GM18517 (cell line): Measurements from ENCODE around the gene TSPAN15.

ENCODE experiments used
- ATAC-seq: cut with Tn5 transposase; IDR thresholded peaks from one replicate; pipeline ENCODE4 v1.9.1; 2021; ENCODE audit warnings: mild to moderate bottlenecking, moderate library complexity; ENCODE audit not compliant: unreplicated experiment

The TSPAN15 gene

DNA sequence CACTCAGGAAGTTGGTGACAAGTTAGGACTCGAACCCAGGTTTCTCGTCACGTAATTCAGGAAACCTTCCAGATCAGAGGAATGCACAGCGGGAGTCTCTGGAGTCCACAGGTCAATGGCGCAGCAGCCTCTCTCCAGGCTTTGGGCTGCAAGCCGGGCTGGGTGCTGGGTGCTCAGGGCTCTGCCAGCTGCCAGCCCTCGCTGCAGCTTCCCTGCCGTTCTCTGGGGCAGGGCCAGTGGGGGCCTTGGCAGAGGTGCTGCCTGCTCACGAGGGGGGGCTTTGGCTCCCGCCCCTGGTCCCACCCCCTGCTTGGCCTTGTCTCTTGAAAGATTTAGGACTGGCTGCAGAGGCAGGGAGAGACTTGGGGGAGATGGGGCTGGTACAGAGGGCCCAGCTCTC, 34.6 kb upstream of the TSPAN15 start, which contains the start of gene TACR2:
Gene TACR2, minus strand, starts transcription at position 224 of the 400 bp plus-strand sequence. CDS start 595 bp downstream, outside the sequence.
- no peak for ATAC-seq

DNA sequence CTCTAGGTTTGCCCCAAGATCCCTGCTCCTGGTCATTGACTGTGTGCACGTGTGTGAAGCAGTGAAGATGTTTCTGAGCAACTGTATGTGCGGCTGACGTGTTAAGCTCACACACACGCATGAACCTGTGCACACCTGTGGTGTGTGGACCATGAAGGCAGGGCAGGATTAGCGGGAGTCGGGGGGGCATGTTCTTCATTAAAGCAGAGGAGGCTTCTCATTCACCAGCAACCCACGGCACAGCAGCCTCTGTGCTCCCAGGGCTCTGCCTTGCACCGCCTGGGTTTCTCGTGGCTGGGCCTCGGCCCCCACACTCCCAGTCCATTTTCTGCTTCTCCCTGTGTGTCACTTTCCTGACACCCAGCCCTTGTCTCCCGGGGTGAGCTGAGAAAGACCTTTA, 33.7 kb upstream of the TSPAN15 start:
- no peak for ATAC-seq

DNA sequence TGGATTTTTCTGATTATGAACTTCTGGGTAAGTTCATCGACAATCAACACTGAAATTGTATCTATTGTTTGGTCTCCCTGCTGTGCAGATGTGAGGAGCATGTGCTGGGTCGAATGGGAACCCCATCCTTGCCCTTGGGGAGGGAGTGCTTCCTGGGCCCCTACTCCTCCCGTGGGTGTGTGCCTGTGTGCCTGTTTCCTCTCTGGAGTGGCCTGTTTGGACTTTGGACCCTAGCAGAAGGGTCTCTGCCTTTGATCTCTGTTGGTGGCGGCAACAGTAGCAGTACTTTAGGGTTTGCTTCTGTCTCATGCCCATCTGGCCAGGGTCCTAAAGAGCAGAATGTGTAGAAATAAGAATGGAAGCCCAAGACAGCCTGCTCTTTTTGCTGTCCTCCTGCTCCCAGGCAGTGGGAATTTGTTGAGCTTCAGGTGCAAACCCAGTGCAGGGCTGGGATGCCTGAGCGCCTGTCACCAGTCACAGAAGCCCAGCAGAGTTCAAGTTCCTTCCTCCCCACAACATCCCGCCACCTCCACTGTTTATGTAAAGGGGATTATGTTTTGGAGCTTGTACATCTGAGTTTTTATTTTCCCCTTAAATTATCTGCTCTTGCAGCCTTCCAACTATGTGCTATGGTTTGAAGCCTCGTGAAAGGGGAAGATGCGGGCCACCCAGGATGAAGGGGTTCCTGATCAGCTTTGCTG, 33.1 kb upstream of the TSPAN15 start:
- ATAC-seq = no peak

DNA sequence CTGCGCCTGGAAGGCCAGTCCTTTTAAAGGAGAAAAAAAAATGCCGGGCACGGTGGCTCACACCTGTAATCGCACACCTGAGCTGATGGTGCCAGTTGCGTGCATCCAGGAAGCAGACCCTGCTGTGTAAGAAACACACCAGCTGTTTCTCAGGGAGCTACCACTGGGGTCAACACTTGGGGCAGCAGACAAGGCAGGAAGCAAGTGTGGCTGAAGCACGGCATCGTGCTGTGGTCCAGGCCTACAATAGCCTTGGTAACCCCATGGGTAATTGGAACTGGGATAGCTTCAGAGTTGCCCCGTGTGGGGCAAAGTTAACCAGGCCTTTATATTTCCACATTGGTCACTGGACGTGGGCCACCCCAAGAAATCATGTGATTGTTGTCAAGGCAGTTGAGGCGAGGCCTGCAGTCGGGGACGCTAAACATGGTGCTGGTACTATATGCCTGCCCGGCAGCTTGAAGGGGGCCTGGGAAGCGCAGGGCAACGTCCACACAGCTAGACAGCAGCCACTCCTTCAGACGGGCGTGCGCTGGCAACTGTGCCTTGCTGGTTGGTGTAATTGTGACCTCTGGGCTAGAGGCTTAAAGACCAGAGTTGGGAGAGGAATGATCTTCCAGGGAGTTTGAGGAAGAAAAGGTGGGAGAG, 32.0 kb upstream of the TSPAN15 start:
- ATAC-seq = no peak

DNA sequence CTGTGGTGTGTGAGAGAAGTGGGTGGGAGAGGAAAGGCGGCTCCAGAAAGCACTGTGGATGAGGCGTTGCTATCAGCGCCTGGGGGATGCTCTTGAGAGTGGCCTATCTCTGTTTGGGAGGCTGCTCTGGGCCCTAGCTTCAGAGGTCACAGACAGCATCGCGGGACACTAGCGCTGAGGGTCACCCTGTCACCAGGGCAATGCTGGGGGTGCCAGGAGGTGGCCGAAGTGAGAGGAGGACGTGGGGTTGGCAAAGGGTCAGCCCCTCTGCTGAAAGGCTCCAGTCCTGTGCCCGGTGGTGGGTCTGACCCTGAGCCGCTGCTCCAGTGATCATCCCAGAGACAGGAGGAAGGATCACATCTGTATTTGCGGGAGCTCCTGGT, 31.5 kb upstream of the TSPAN15 start:
- no peak for ATAC-seq

DNA sequence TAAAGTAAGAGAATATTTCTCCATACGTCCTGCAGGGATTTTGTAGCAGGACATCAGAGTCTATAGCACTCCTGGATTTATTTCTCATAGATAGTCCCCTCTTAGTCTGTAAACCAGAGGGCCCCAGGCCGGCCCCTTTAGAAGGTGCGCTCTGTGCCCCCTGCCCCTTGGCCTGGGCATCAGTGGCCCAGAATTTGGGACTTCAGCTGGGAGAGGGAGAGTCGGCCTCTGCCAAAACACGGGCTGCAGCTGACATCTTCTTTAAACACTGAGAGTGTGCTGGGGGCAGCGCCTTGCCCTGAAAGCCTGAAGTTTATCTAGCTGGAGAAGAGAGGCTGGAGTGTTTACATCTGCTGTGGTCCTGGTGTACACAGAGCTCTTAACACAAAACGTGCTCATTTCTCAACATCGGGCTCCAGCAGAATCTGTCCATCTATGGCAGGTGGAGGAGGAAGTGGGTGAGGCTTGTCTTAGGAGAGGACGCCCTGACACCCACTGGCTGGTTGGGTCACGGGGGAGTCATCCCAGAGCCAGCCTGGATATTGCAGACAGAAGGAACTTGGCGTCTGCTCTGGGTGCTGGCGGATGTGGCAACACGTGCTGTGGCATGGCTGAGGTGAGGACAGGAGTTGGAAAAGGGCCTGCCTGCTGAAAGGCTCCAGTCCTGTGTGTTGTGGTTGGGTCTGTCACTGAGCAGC, 29.5 kb upstream of the TSPAN15 start:
- no peak for ATAC-seq

DNA sequence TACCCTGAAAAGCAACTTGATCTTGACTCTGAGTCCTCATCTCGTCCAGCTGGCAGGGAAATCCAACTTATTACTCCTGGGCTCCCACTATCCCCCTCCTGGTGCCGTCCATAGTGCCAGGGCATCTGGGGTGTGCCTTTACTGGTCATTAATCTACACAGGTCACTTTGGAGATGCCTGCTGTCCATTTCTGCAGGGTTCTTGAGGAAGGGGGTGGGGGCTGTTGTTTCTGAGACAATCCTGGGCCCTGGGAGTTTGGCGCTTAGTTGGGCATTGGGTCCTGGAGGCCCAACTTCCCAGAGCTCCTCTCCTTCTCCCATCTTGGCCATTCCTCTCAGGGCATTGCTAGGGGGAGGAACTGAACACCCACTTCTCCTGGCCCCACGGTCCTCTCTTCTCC, 28.6 kb upstream of the TSPAN15 start:
- no peak for ATAC-seq

DNA sequence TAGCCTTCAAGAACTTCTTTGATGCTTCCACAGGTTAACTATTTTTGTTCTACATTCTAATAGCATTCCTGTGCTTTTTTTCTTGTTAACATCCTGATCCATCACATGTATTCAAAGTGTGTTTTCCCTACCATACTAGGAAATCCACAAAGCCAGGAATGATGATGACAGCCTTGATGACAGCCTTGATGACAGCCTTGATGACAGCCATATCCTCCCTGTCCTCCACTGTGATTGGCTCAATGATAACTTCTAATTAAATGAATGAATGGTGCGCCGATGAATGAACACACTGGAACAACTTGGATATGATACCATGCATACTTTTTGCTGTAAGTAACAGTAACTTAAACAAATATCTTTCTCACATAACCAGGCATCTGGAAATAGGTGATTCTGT, 26.2 kb upstream of the TSPAN15 start:
- no peak for ATAC-seq

DNA sequence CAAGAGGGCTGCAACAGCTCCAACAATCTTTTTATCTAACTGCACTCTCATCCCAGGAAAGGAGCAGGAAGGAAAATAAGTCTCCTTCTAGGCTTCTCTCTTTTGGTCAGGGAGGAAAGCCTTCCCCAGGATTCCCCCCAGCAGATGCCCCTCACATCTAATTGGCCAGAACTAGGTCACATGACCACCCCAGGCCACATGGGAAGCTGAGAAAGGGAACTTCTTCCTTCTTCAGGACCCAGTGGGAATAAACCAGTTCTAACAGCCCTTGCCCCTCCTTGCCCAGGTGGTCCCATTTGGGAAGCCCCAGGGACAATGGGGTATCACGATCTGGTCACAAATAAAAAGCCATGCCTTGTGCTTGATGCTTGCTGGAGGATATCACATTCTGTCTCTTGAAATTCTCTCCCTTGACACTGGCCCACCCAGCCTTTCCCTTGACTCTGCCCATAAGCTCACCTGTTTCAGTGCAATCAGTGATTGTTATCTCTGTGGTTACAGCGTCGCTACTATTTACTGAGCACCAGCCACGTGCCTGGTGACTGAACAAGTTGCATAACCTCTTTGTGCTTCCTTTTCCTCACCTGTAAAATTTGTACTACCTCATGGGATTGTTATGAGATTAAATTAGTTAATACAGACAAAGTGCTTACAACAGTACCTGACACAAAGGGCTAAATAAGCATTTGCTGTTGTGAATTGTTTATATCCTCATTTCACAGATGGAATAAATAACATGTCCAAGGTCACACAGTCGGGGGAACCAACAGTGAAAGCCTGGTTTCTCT, 25.6 kb upstream of the TSPAN15 start:
- no peak for ATAC-seq

DNA sequence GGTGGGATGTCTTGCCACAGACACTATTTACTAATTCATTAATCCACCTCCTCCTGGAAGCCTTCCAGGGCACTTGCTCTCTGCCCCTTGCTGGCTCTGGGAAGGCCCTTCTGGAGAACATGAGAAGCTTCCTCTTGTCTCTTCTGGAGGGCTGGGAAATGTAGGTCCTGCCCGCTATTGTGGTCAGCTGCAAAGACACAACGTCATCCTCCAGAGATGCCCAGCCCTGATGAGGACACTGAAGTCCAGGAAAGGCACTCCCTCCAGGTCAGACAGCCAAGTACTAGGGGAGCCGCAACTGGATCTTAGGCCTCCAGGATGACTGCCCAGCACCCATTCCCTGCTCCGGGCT, 24.9 kb upstream of the TSPAN15 start:
- no peak for ATAC-seq

DNA sequence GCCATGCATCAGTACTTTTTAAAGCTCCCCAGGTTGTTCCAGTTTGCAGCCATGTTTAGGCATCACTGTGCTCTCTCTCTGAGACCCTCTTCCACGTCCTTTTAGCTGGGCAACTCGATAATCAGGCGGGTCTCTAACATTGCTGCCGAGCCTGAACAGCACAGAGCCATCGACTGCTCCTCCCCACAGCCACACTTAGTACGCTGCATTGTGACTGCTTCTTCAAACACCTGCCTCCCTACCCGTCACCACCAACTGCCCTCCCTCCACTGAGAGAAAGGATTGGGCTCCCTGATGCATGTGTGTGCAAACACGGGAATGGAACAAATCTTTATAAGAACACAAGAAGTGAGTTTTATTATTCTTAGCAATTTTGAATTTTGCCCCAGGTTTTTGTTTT, 23.1 kb upstream of the TSPAN15 start:
- ATAC-seq = no peak

DNA sequence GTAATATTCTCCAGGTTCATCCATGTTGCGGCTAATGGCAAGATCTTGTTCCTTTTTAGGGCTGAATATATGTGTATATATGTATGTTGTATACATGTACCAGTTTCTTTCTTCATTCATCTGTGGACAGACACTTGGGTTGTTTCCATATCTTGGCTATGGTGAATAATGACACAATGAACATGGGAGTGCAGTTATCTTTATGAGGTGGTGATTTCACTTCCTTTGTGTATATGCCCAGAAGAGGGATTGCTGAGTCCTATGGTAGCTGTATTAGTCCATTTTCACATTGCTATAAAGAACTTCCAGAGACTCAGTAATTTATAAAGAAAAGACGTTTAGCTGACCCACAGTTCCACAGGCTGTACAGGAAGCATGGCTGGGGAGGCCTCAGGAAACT, 17.1 kb upstream of the TSPAN15 start:
- no peak for ATAC-seq

DNA sequence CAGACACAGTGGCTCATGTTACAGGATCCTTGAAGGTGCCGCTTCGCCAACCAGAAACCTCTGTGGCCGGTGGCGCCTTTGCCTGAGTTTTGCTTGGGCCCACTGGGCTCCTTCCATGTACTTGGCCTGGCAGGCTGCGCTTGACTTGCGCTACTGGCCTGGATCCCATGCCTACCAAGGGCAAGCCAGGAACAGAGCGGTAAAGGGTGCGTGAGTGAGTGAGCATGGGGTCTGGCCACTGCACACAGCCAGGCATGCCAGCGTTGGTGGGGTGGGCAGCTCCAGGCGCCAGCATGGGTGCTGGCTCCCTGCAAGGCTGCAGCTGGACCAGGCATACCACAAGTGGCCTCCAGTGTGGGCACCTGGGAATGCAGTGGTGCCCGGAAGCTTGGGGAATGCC, 16.3 kb upstream of the TSPAN15 start:
- no peak for ATAC-seq

DNA sequence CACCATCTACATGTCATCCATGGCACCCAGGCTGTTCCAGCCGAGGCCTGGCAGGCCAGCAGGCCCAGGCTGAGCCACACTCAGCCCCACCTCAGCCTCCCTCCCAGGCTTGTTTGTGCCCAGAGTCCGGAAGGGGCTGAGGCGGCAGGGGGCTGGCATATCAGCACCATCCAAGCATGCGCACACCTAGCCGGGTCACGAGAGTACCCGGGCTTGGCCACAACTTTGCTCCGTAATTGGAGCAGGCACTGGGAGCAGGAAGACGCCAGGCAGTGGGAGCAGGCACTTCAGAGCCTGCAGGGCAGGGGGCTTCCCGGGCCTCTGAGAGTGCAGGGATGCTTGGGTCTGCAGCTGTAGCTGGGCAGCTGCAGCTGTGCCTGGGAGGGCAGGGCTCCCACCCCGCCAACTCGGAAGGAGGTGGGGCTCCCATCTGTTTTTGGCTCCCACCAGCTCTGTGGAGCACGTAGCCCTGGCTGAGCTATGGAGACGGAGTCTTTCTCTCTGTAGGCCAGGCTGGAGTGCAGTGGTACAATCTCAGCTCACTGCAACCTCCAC, 15.2 kb upstream of the TSPAN15 start:
- ATAC-seq = no peak

DNA sequence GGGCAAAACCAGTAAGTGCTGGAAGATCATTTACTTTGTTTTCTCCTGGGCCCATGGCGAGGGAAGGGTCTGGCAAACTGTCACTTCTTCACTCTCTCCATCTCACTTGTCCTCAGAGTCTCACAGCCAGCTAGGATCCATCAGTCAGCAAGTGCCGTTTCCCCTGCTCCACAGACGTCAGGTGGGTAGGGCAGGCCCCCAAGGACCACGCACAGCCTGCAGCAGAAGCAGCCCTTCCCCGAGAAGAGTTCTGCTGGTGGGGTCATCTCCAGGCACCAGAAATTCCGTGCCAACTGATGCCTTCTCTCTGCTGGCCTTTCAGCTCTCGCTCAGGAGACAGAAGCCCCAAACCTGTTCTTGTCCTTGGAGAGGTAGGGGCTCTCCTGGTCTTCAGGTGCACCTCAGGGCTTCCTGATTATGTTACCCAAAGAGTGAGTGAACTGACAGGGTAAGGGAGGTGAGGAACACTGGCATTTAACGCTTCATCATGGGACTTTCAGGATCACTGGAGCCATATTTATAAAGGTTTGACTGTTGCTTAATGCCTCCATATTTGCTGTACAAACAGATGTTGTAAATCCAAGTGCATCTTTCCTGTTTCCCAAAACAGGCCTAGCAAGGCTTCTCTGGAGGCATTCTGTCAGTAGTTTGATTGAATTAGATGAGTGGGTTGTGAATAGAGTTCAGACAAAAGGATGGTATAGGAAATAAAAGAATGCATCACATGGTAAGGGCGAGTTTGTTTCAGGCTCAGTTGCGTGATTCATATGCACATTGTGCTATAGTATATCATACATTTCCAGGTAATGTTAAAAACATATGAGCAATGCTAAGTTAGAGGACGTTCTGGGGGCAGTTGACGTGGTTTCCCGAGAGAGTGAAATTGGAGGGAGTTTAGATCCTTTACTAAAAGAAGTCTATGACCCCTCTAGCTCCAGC, 13.7 kb upstream of the TSPAN15 start:
- ATAC-seq = no peak

DNA sequence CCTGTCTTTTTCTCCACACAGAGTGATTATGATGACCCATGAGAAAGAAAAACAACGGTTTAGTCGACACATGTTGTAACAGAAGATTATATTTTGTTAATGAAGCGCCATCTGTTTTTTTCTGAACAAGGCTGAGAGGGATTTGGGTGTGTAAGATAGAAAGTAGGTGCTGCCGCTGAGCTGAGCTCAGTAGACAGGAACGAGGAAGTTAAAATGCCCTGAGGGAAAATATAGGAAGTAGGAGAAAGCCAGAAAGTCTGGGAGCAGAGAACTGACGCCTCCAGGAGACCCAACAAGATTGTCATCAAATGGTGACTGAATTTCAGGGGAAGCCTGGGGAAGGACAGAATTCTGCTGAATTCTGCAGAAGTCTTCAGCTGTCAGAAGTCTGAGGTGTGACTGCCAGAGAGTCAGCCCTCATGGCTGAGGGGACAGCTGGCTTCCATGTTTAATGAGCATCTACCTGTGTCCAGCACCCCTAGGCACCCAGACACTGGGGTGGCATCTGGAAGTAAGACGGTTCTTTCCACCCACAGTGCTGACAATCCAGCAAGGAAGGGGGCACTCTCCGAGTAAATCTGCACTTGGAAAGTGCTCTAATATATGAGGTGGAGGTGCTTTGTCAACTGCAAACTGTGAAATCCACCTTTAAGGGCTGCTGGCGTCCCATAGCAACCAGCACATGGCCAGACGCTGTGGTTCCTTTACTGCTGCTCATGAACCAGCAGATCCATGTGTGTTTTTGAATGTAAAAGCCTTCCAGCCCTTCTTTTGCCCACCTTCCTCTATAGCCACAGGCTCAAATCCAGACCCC, 12.5 kb upstream of the TSPAN15 start:
- no peak for ATAC-seq

DNA sequence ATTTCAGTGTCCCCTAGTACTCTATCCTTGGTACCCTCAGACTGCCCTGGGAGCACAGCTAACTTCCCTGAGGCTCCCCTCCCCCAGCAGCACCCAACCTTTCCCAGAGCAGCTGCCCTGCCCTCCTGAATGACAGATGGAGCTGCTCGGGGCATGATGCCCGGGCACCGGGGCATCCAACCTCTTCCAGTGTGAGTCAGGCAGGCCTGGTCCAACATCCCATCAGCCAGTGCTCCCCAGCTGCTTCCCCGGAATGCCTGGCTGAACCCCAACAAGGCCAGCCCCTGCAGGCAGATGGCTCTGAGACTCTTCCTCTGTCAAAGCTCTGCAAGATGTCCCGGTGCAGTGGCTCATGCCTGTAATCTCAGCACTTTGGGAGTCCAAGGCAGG, 11.9 kb upstream of the TSPAN15 start:
- no peak for ATAC-seq

DNA sequence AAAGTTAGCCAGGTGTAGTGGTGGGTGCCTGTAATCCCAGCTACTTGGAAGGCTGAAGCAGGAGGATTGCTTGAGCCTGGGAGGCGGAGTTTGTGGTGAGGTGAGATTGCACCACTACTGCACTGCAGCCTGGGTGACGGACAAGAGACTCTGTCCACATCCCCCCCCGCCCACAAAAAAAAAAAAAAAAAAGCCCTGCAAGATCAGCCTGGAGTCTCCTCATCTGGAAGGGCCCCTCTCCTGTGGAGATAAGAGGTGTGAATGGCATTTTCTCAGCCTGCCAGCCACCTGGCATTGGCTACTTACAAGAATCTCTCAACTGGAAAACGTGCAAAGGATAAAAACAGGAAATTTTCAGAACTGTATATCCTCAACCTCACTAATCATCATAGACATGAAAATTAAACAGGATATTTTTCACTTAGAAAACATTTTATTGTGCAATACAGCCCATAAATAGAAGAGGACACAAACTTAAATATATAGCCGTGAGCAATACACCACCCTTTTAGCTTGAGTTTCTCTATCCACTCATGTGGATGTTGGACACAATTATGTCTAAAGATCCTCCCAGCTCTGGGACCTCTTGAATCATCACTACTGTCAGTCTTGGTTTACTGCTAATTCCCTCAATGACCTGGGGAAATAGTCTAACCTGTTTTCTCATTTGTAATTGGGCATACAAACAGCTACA, 11.3 kb upstream of the TSPAN15 start:
- no peak for ATAC-seq

DNA sequence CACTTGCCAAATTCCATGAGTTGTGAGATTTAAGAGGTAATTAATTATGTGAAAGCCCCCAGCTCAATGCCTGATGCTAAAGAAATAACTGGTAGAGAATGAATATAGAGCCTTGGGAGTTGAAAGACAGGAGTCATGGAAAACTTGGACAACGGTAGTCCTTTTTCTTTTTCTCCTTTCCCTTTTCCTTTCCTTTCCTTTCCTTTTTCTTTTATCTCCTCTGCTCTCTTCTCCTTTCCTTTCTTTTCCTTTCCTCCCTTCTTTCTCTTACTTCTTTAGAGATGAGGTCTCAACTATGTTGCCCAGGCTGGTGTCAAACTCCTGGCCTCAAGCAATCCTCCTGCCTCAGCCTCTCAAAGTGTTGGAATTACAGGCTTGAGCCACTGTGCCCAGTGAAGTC, 7.9 kb upstream of the TSPAN15 start:
- ATAC-seq = no peak
